ENCODE measurements around the gene PLK5. TPM values are rescaled to one million over a fixed set of nuclear protein-coding genes. Genes with fewer than 3 reads are reported as not detected.

The PLK5 gene
- total RNA-seq, 2 experiments from 2014 or later = not detected

DNA sequence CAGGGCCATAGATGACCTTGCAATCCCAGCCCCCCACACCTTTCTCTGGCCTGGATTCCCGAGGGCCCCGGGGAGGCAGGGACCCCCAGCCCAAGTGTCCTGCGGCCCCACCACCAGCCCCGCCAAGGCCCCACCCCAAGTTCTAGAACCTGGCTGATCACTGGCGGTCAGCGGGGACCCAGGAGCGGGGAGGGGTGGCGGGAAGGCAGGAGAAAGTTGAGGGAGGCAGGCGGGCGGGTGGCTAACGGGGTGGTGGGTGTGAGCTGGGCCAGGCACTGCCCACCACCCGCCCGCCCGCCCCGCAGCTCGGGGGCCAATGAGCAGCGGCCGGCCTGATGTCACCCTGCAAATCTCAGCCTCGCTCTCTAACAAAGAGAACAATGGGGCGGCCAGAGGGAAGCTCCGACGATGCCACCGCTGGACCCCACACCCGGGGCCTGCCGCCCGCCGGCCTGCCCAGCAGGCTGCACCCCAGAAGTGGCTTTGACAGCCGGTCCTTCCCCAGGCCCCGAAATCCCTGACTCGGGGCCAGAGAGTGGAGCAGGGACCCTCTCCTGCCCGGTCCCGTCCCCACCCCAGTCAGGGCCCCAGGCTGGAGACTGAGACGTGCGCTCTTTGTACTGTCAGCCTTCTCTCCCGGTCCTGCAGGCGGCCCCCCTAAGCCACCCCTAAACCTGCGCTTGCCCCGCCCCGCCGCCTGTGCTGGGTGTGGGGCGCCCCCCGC, 42.7 kb downstream of the PLK5 start:
- Mint-ChIP-seq H3K4me1 (ENCODE audit: low read depth) (peaks cover 5% of the 10 kb centered on the region), H3K27ac (no peak overlapping the region), H3K36me3 (ENCODE audit: low read depth) (no peaks in the 10 kb centered on the region), H3K4me3 (no peak overlapping the region), H3K27me3 (peaks cover 3% of the 10 kb centered on the region), H3K9me3 (no peaks in the 10 kb centered on the region)
- DNase-seq (no peak), ATAC-seq (no peak)
- TF ChIP-seq, protein P1, sequence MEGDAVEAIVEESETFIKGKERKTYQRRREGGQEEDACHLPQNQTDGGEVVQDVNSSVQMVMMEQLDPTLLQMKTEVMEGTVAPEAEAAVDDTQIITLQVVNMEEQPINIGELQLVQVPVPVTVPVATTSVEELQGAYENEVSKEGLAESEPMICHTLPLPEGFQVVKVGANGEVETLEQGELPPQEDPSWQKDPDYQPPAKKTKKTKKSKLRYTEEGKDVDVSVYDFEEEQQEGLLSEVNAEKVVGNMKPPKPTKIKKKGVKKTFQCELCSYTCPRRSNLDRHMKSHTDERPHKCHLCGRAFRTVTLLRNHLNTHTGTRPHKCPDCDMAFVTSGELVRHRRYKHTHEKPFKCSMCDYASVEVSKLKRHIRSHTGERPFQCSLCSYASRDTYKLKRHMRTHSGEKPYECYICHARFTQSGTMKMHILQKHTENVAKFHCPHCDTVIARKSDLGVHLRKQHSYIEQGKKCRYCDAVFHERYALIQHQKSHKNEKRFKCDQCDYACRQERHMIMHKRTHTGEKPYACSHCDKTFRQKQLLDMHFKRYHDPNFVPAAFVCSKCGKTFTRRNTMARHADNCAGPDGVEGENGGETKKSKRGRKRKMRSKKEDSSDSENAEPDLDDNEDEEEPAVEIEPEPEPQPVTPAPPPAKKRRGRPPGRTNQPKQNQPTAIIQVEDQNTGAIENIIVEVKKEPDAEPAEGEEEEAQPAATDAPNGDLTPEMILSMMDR (IDR thresholded peaks at IDR 0.05) = no peak
- intact Hi-C loops (cut with micrococcal nuclease) = no loop called here
- ChIA-PET CTCF (no interaction called here), POLR2A (interaction anchor here (0.5 kb wide), 1 partner anchor 74 kb away, joined by 3 read pairs; no protein-coding TSS in a partner anchor)

DNA sequence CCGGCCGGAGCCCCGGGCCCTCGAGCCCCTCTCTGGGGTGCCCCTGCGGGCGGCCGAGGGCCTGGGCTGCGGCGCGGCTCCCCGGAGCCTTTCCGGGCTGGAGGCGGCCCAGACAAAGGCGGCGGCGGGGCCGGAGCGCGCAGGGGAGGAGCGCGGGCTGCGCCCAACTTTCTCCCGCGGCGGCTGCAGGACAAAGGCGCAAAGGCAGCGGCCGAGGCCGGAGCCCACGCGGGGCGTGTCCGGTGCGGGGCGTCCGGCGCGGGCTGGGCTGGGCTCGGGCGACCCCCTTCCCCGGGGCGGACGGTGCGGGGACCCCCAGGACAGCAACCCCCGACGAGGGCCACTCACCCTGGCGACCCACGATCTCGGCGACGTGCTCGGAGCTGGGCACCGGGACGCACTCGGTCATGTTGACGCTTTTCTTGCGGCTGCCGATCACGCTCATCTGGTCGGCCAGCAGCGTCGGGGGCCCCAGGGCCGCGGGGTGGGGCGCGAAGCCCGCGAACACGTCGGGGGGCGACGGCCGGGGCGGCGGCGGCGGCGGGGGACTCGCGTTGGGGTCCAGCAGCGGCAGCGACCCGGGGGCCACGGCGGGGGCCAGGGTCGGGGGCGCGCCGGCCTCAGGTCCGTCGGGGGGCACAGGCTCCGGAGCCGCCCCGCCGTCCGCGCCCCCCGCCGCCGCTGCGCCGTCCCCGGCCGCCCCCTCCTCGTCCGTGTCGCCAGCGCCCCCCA, 43.4 kb downstream of the PLK5 start:
- intact Hi-C loops (cut with micrococcal nuclease) = no loop called here
- Mint-ChIP-seq H3K36me3 (ENCODE audit: low read depth) (no peaks in the 10 kb centered on the region), H3K4me1 (ENCODE audit: low read depth) (peaks cover 5% of the 10 kb centered on the region), H3K4me3 (peak overlapping the region; percentile 26), H3K27ac (no peak overlapping the region), H3K9me3 (no peaks in the 10 kb centered on the region), H3K27me3 (peaks cover 3% of the 10 kb centered on the region)
- POLR2A ChIA-PET = no interaction called here
- CTCF ChIA-PET = interaction anchor here (0.6 kb wide), 1 partner anchor 843 kb away, joined by 4 read pairs; no protein-coding TSS in a partner anchor
- TF ChIP-seq, protein P1 (IDR thresholded peaks at IDR 0.05) = no peak
- ATAC-seq (no peak), DNase-seq (no peak)

DNA sequence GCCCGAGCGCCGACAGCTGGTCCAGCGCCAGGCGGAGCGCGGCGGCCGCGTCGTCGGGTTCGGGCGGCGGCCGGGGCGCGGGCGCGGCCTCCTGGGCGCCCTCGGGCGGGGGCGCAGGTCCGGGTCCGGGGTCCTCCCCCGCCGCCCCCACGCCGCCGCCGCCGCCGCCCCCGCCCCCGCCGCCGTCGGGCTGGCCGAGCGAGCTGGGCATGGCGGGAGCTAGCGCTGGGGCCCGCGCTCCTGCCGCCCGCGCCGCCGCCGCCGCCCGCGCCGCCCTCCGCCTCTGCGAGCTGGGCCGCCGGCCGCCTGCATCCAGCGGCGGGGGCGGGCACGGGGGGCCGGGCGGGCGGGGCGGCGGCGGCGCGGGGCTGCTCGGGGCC, 44.0 kb downstream of the PLK5 start:
- H3K27me3 Mint-ChIP-seq = peaks cover 3% of the 10 kb centered on the region
- intact Hi-C loops (cut with micrococcal nuclease) = no loop called here
- TF ChIP-seq, protein P1 (IDR thresholded peaks at IDR 0.05) = no peak
- DNase-seq = no peak
- no peaks in the 10 kb centered on the region for H3K36me3 Mint-ChIP-seq (ENCODE audit: low read depth)
- H3K9me3 Mint-ChIP-seq = no peaks in the 10 kb centered on the region
- H3K4me3 Mint-ChIP-seq = no peak overlapping the region
- CTCF ChIA-PET = interaction anchor here (0.6 kb wide), 1 partner anchor 842 kb away, joined by 4 read pairs; no protein-coding TSS in a partner anchor
- ATAC-seq = peak; percentile 57
- H3K27ac Mint-ChIP-seq = no peak overlapping the region
- POLR2A ChIA-PET = no interaction called here
- peaks cover 5% of the 10 kb centered on the region for H3K4me1 Mint-ChIP-seq (ENCODE audit: low read depth)

DNA sequence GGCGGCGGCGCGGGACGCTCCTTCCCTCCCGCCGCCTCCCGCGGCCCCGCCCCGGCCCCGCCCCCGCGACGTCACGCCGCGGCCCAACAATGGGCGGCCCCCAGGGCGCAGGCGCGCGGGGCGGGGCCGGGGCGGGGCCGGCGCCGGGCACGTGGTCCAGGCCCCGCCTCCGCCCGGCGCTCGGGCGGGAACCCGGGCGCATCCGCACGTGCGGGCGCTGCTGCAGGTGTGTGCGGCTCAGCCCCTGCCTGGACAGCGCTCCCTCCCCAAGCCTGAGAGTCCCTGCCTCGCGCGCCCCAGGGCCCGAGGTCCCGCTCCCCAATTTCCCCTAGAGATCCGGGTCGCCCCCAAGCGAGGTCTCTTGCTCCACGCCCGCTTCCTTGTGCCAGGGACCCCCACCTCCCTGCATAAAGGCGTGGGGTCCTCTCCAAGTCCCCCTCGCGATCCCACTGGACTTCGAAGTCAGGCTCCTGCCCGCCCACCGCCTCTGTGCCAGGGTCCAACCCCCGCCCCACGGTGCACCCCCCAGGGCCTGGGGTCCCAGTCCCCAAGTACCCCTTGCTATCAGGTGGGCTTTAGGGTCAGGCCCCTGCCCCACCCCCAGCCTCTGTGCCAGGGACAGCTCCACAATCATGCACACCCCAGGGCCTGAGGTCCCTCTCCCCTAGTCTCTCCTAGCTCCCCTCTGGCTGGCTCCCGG, 44.6 kb downstream of the PLK5 start, which contains the start of gene MEX3D:
Gene MEX3D (minus strand): TSS at position 6 of the 700 bp plus-strand sequence. CDS start 267 bp downstream, outside the sequence.
- peak within 1 kb of the TSS; percentile 26 for H3K4me3 Mint-ChIP-seq
- peaks cover 3% of the 10 kb centered on the region for H3K27me3 Mint-ChIP-seq
- DNase-seq = peak; percentile 79
- TF ChIP-seq, protein P1 (IDR thresholded peaks at IDR 0.05) = no peak
- intact Hi-C loops (cut with micrococcal nuclease) = no loop called here
- POLR2A ChIA-PET = interaction anchor here (1.0 to 1.2 kb wide), 2 partner anchors 24 to 83 kb away, joined by 3 read pairs; partner anchors contain the start of gene MBD3
- CTCF ChIA-PET = interaction anchor here (0.6 kb wide), 1 partner anchor 842 kb away, joined by 4 read pairs; no protein-coding TSS in a partner anchor
- no peaks in the 10 kb centered on the region for H3K36me3 Mint-ChIP-seq (ENCODE audit: low read depth)
- no peaks in the 10 kb centered on the region for H3K9me3 Mint-ChIP-seq
- H3K4me1 Mint-ChIP-seq (ENCODE audit: low read depth) = peaks cover 5% of the 10 kb centered on the region
- peak; percentile 91 for ATAC-seq
- no peak within 1 kb of the TSS for H3K27ac Mint-ChIP-seq

Data from activated CD8-positive, alpha-beta T cell treated with anti-CD3 and anti-CD28 coated beads for 36 hours (primary cell).